GM18511 (cell line): Measurements from ENCODE around the gene PSME1.

Experiments
- ATAC-seq: cut with Tn5 transposase; IDR thresholded peaks from one replicate; pipeline ENCODE4 v1.9.1; 2021; ENCODE audit warnings: mild to moderate bottlenecking, moderate library complexity; ENCODE audit not compliant: unreplicated experiment

Gene PSME1

DNA sequence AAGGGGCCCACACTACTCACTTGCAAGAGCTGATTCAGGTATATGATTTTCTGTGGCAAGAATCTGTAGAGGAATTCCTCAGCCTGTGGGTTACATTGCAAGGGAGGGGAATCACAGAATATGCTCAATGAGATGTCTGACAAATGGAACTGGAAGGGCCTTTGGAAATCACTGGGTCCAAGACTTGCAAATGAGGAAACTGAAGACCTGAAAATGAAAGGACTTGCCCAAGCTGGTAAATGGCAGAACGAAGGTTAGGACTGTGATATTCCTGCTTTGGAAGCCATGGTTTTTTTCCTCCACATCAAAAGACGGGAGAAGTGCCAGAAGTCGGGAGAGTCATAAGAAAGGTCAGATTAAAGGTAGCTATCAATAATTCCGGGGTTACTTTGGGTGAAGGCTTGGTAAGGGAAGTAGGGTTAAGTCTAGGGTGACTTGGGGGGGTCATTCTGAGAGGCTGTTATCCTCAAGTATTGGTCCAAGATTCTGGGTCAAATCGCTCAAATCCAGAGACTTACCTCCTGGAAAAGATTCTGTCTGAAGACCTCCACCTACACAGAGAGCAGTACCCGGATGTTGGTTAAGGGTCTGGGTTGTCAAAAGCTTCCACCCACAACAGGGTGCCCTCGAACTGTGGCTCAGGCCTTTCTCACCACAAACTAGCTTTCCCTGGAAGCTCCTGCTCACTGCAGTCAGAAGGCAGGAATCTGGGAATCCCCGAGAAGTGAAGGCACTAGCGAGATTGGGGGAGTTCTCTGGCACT, 9.9 kb downstream of the PSME1 start:
- ATAC-seq, result no peak

DNA sequence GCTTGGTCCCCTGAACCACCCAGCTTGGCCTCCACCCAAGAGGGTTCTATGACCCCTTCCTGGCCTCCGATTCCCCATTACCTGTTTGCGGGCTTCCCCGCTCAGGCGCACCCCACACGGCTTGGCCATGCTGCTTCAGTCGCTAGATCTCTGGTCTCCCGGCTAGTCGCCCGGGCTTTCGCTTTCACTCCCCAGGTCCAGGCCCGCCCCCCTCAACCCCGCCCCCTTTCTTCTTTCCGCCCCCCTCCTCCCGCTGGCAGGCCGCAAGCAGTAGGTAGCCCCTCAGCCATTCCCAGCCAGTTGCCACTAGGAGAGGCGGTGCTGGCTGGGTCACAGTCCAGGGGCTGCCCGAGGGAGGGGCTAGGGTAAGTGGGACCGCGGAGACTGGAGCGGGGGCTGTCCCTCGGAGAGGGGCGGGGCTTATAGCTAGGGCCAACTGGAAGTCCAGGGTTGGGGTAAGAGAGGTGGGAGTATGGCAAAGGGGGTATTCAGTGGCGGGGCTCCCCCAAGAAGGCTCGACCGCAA, 10.5 kb downstream of the PSME1 start, which contains the start of gene PSME2:
PSME2 (minus strand) TSS at position 158 of the 525 bp plus-strand sequence; CDS start at position 129, 29 bp downstream.
- peak; percentile 70 for ATAC-seq

DNA sequence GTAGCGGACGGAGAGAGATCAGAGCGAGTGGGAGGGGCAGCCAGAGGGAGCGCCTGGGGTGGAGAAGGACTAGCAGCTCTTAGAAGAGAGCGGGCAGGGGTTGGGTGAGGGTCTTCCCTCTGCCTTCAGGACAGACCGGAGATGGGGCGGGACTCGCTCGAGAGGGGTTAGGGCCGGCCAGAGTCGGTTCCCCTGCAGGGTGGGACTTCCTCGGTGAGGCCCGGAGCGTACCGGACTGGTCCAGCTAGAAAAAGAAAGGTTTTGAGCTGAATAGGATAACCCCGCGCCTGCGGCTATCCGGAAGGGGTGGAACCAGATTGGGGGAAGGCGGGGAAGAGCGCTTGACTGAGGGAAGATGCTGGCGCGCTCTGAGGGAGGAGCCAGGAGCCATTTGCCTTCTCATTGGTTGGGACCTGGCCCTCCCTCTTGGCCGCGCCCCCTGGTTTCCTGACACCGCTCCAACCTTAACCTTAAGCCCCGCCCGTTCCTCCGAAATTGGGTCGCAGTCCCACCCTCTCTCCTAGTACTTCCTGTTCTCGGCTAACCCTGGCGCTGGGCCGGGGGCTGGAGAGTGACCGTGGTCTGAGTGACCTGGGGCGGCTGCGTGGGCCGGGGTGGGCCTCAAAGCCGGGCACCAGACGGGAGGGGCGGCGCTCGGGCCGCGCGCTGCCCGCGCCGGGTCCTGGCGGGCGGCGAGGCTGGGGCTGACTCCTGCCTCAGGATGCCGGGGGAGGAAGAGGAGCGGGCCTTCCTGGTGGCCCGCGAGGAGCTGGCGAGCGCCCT, 11.2 kb downstream of the PSME1 start, which contains the start of gene RNF31:
RNF31 (plus strand) TSS at position 521 of the 783 bp plus-strand sequence; CDS start at position 722, 201 bp downstream.
- peak; percentile 85 for ATAC-seq

DNA sequence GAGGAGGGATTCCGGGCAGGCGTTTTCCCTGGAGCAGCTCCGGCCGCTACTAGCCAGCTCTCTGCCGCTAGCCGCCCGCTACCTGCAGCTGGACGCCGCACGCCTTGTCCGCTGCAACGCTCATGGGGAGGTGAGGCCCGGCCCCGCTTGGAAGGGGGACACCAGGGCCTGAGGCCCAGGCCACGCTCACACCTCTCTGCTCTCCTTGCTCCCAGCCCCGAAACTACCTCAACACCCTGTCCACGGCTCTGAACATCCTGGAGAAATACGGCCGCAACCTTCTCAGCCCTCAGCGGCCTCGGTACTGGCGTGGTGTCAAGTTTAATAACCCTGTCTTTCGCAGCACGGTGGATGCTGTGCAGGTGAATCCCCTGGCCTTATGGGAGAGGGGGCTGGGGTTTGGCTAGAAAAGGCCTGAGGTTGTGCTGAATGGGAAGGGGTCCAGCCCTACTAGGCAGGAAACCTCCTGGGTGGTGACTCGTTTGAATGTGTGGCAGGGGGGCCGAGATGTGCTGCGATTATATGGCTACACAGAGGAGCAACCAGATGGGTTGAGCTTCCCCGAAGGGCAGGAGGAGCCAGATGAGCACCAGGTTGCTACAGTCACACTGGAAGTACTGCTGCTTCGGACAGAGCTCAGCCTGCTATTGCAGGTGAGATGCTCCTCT, 11.9 kb downstream of the PSME1 start:
- no peak for ATAC-seq

GRCh38 chr14:24149302-24149969, 13.4 kb downstream of the PSME1 start:
- ATAC-seq, result no peak

DNA sequence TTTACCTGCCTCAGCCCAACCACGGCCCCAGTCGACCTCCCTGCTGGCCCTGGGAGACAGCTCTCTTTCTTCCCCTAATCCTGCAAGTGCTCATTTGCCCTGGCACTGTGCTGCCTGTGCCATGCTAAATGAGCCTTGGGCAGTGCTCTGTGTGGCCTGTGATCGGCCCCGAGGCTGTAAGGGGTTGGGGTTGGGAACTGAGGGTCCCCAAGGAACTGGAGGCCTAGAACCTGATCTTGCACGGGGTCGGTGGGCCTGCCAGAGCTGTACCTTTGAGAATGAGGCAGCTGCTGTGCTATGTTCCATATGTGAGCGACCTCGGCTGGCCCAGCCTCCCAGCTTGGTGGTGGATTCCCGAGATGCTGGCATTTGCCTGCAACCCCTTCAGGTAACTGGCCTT, 14.1 kb downstream of the PSME1 start:
- no peak for ATAC-seq

GRCh38 chr14:24150567-24150966, 14.6 kb downstream of the PSME1 start:
- ATAC-seq, result no peak

GRCh38 chr14:24150993-24151392, 15.0 kb downstream of the PSME1 start:
- no peak for ATAC-seq

GRCh38 chr14:24151404-24152080, 15.5 kb downstream of the PSME1 start:
- ATAC-seq, result no peak

DNA sequence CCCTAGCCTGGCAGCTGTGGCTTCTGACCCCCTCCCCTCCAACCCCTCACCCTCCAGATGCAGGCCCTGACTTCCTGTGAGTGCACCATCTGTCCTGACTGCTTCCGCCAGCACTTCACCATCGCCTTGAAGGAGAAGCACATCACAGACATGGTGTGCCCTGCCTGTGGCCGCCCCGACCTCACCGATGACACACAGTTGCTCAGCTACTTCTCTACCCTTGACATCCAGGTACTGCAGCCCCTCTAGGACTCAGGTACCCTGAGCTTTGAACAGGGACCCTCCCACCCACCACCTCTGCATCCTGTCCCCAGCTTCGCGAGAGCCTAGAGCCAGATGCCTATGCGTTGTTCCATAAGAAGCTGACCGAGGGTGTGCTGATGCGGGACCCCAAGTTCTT, 19.1 kb downstream of the PSME1 start:
- ATAC-seq, result no peak

DNA sequence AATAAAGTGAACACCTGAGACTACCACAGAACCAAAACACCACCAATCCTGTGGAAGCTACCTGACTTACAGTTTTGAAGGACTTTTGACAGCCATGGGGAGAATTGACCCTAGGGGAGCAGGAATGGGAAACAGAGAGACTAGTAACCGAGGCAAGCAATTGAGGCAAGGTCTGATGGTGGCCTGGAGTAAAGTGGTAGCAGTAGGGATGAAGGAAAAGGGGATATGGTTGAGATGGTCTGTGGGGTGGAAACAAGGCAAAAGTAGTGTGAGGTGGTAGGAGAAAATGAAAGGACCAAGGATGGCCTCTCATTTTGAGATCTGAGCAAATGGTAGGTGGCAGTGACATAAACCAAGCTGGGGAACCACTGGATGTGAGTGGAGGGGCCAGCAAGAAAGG, 20.8 kb downstream of the PSME1 start:
- ATAC-seq, result no peak

GRCh38 chr14:24157331-24157730, 21.3 kb downstream of the PSME1 start:
- ATAC-seq, result no peak

GRCh38 chr14:24159777-24160498, 23.9 kb downstream of the PSME1 start:
- ATAC-seq, result no peak

- ATAC-seq, result no peak
Measured at GRCh38 chr14:24160499-24160849, 24.5 kb downstream of the PSME1 start.

DNA sequence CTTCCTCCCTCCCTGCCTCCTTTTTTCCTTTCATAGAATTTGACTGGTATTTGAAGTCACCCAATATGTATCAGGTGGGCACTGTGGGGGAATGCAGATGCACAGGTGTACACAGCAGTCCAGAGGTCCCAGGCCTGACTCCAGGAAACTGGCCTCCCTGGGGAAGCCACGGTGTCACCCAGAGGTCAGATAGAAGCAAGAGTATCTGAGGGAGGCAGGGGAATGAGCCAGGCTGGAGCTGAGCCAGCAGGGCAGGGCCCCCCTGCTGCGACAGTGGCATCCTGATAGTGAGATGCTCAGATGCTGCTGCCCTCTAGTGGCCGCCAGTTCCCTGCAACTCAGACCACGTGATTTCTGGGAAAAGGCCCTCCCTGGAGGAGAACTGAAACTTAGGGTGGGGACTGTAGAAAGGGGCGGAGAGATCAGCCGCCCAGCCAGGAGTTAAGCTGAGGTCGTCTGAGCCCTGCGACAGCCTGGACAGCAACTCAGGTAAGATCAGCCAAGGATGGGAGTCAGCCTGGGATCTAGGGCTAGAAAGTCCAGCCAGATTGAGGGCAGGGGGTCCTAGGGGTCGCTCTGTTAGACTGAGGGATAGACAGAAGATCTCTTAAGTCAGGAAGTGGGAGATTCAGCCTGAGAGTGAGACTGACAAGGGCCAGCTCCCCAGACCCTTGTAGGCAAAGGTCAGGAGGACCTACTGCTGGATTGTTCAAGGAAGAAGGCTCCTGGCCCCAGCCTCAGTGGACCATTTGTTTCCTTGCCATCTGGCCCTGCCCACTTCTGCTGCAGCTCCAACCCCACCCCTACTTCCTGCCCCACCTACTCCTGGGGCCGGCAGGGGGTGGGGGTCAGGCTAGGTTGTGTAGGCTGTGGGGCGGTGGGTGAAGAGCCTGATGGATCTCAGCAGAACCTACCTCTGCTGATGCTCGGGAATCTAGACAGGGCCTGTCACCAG, 25.1 kb downstream of the PSME1 start, which contains the start of gene IRF9:
IRF9 (plus strand) TSS at position 416 of the 955 bp plus-strand sequence. CDS start 880 bp downstream, outside the sequence.
- ATAC-seq, result peak; percentile 91

GRCh38 chr14:24162093-24162492, 26.1 kb downstream of the PSME1 start:
- ATAC-seq, result no peak

DNA sequence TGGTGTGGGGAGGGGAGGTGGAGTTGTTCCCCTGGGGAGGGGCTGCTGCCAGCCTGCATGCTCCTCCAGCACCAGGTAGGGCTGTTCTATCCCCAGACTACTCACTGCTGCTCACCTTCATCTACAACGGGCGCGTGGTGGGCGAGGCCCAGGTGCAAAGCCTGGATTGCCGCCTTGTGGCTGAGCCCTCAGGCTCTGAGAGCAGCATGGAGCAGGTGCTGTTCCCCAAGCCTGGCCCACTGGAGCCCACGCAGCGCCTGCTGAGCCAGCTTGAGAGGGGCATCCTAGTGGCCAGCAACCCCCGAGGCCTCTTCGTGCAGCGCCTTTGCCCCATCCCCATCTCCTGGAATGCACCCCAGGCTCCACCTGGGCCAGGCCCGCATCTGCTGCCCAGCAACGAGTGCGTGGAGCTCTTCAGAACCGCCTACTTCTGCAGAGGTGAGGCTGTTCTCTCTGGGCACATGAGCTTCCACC, 28.6 kb downstream of the PSME1 start:
- ATAC-seq, result no peak

- no peak for ATAC-seq
Measured at GRCh38 chr14:24165785-24166184, 29.8 kb downstream of the PSME1 start.
